HL-60 (cell line): ENCODE measurements around the gene SPATA2.

ENCODE experiments used
- DNase-seq, 2 experiments: peaks; one replicate each; pipeline ENCODE4 v3.0.0-alpha.2; 2010 to 2020; ENCODE audit warnings: low read depth in 1 of 2, low spot score in 1 of 2
- H3K27ac ChIP-seq: fragments of 250-450 bp; sonication (Bioruptor Pico); replicated peaks from 2 replicates; pipeline ENCODE4 v1.5.1; 2020; ENCODE audit warnings: mild to moderate bottlenecking, moderate library complexity
- H3K27me3 ChIP-seq: fragments of 250-450 bp; sonication (Bioruptor Pico); 2 replicates; pipeline ENCODE4 v1.5.1; 2021; ENCODE audit warnings: mild to moderate bottlenecking, moderate library complexity; ENCODE audit not compliant: insufficient read depth, poor library complexity, severe bottlenecking
- H3K4me3 ChIP-seq: replicated peaks from 2 replicates; pipeline ENCODE4 v1.5.1; 2011; ENCODE audit warnings: mild to moderate bottlenecking, control low read depth, low read length; ENCODE audit not compliant: insufficient read depth
- CTCF ChIP-seq: IDR thresholded peaks from one replicate; pipeline ENCODE4 v1.5.1; 2011; ENCODE audit warnings: low read length, control low read depth, inconsistent platforms; ENCODE audit not compliant: insufficient read depth
- GABPA ChIP-seq: IDR thresholded peaks from 2 replicates; pipeline ENCODE4 v1.6.1; 2012; ENCODE audit warnings: low read depth
- POLR2AphosphoS5 ChIP-seq: IDR thresholded peaks from 2 replicates; pipeline ENCODE4 v1.6.1; 2012; ENCODE audit warnings: low read depth
- REST ChIP-seq: IDR thresholded peaks from 2 replicates; pipeline ENCODE4 v1.6.1; 2012; ENCODE audit warnings: low read depth; ENCODE audit not compliant: insufficient replicate concordance
- SPI1 ChIP-seq: IDR thresholded peaks from 2 replicates; pipeline ENCODE4 v1.6.1; 2012; ENCODE audit warnings: low read depth, mild to moderate bottlenecking, borderline replicate concordance

The SPATA2 gene

GRCh38 chr20:49854190-49854875 is 61.0 kb downstream of the SPATA2 start:
- no peaks in the 10 kb centered on the region for H3K27me3 ChIP-seq
- no peak overlapping the region for H3K27ac ChIP-seq
- no peak for DNase-seq
- TF ChIP-seq POLR2AphosphoS5 (no peak), GABPA (no peak), REST (no peak), SPI1 (no peak), CTCF (no peak)
- no peak overlapping the region for H3K4me3 ChIP-seq

GRCh38 chr20:49853640-49854039 is 61.7 kb downstream of the SPATA2 start:
- no peaks in the 10 kb centered on the region for H3K27me3 ChIP-seq
- no peak overlapping the region for H3K4me3 ChIP-seq
- no peak for DNase-seq
- no peak for TF ChIP-seq GABPA
- no peak for TF ChIP-seq POLR2AphosphoS5
- TF ChIP-seq CTCF, result no peak
- no peak overlapping the region for H3K27ac ChIP-seq
